Astrocyte (in vitro differentiated cells and primary cell): ENCODE data around the gene PRAMEF12. TPM values are rescaled to one million over a fixed set of nuclear protein-coding genes. Genes with fewer than 3 reads are reported as not detected.

Experiments
- total RNA-seq: library from RNA; stranded (reverse); gene quantifications from 2 replicates; pipeline ENCODE4 v1.2.1, GENCODE V29; 2021

Gene PRAMEF12
- total RNA-seq, 1 donor from 2014 or later, result 0.16 TPM

Other genes starting within 250 kb of the PRAMEF12 start
- 3.2 and 3.4 TPM in 2 replicates for gene DHRS3, start 155.5 kb upstream of the PRAMEF12 start, total RNA-seq
- gene AADACL4, start 129.7 kb upstream of the PRAMEF12 start, total RNA-seq, result not detected in 2 replicates
- 0.05 TPM in 1 of 2 replicates, not detected in the other for gene AADACL3, start 57.6 kb upstream of the PRAMEF12 start, total RNA-seq
- gene CFAP107, start 27.5 kb upstream of the PRAMEF12 start, total RNA-seq, result not detected in 2 replicates
- not detected in 2 replicates for gene PRAMEF1, start 17.7 kb downstream of the PRAMEF12 start, total RNA-seq
- gene PRAMEF11, start 57.7 kb downstream of the PRAMEF12 start, total RNA-seq, result not detected in 2 replicates
- gene HNRNPCL1, start 75.0 kb downstream of the PRAMEF12 start, total RNA-seq, result not detected in 2 replicates
- gene PRAMEF2, start 83.3 kb downstream of the PRAMEF12 start, total RNA-seq, result 0.17 TPM in 1 of 2 replicates, not detected in the other
- not detected in 2 replicates for gene PRAMEF4, start 112.5 kb downstream of the PRAMEF12 start, total RNA-seq
- not detected in 2 replicates for gene PRAMEF10, start 124.5 kb downstream of the PRAMEF12 start, total RNA-seq
- gene PRAMEF7, start 142.9 kb downstream of the PRAMEF12 start, total RNA-seq, result not detected in 2 replicates
- not detected in 2 replicates for gene PRAMEF6, start 173.8 kb downstream of the PRAMEF12 start, total RNA-seq